ENCODE results near the gene PCMT1. TPM values are rescaled to one million over a fixed set of nuclear protein-coding genes. Genes with fewer than 3 reads are reported as not detected.

Gene PCMT1
- total and polyA plus RNA-seq, 4 donors, result 48.4 to 72.1 (median 53.9) TPM

DNA sequence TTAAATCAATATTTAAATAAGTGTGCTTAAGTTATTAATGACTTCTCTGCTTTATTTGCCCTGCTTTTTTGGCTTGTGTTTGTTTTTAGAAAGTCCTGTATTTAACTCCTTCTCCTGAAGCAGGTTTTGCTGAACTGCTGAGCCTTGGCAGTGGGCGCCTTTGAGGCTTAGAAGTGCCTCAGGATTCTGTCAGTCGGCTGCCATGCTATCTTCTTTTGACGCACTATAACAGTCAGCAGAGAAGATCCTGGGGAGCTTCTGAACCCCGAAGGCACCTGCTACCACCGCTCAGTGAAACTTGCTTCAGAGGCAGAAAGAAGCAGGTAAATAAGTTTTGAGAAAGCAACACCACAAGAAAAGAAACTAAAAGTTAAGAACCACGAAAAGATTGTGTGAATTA, 22.4 kb downstream of the PCMT1 start:
- H3K27me3 ChIP-seq (ENCODE audit: control insufficient read depth in 1 of 2, insufficient read depth in 2 of 2, low read length in 1 of 2), result no peaks in the 10 kb centered on the region
- H3K27ac ChIP-seq (ENCODE audit: low read depth in 1 of 2, low read length in 2 of 2), result no peak overlapping the region
- H3K36me3 ChIP-seq (ENCODE audit: control insufficient read depth in 1 of 2, insufficient read depth in 2 of 2, low read length in 1 of 2), result peaks cover 0 to 2% of the 10 kb centered on the region in 2 donors
- DNase-seq, result no peak
- WGBS, 2 donors, result 93 to 94% methylated on average over 6 of the region's 6 CpGs
- H3K9me3 ChIP-seq (ENCODE audit: control insufficient read depth, low read length), result no peaks in the 10 kb centered on the region
- no peak for ATAC-seq (ENCODE audit: low FRiP score)
- H3K4me1 ChIP-seq (ENCODE audit: control insufficient read depth in 1 of 2, insufficient read depth in 2 of 2, low read length in 2 of 2), result peaks cover 0 to 3% of the 10 kb centered on the region in 2 donors
- no peak overlapping the region for H3K4me3 ChIP-seq (ENCODE audit: low read length in 2 of 2)
- intact Hi-C loops (cut with DNase I), result no loop called here

DNA sequence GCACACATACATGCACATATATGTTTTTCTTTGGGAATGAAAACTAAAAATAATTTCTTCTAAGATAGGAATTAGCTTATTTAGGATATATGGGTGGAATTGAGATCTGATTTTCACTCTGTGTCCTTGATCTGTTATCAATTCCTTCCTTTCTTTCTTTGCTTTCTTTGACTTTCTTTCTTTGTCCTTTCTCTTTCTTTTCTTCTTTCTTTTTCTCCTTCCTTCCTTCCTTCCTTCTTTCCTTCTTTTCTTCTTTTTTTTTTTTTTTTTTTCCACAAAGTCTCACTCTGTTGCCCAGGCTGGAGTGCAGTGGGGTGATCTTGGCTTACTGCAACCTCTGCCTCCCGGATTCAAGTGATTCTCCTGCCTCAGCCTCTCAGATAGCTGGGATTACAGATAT, 28.1 kb downstream of the PCMT1 start:
- no peak for ATAC-seq (ENCODE audit: low FRiP score)
- no peak overlapping the region for H3K4me3 ChIP-seq (ENCODE audit: low read length in 2 of 2)
- 95 to 96% methylated on average over 1 of the region's 1 CpG for WGBS, 2 donors

DNA sequence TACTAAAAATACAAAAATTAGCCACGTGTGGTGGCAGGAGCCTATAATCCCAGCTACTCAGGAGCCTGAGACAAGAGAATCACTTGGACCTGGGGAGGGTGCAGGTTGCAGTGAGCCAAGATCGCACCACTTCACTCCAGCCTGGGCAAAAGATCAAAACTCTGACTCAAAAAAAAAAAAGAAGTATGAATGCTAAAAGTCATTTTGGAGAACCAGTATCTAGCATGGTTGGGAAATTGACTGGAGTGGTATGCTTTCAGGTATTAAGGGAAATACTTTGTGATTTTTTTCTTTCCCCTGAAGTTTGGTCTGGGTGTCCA, 30.1 kb downstream of the PCMT1 start:
- WGBS, 2 donors, result 16% methylated on average over 2 of the region's 2 CpGs
- H3K27ac ChIP-seq (ENCODE audit: low read depth in 1 of 2, low read length in 2 of 2), result no peak overlapping the region
- H3K36me3 ChIP-seq (ENCODE audit: control insufficient read depth in 1 of 2, insufficient read depth in 2 of 2, low read length in 1 of 2), result no peaks in the 10 kb centered on the region
- DNase-seq, result no peak
- ATAC-seq (ENCODE audit: low FRiP score), result no peak
- H3K4me3 ChIP-seq (ENCODE audit: low read length in 2 of 2), result no peak overlapping the region
- intact Hi-C loops (cut with DNase I), result no loop called here
- H3K27me3 ChIP-seq (ENCODE audit: control insufficient read depth in 1 of 2, insufficient read depth in 2 of 2, low read length in 1 of 2), result no peaks in the 10 kb centered on the region
- no peaks in the 10 kb centered on the region for H3K4me1 ChIP-seq (ENCODE audit: control insufficient read depth in 1 of 2, insufficient read depth in 2 of 2, low read length in 2 of 2)
- H3K9me3 ChIP-seq (ENCODE audit: control insufficient read depth, low read length), result no peaks in the 10 kb centered on the region

More for the DNA sequence above, 28.1 kb downstream of the PCMT1 start:
- Histone ChIP-seq H3K9me3 (ENCODE audit: control insufficient read depth, low read length) (no peaks in the 10 kb centered on the region), H3K27me3 (ENCODE audit: control insufficient read depth in 1 of 2, insufficient read depth in 2 of 2, low read length in 1 of 2) (no peaks in the 10 kb centered on the region), H3K4me1 (ENCODE audit: control insufficient read depth in 1 of 2, insufficient read depth in 2 of 2, low read length in 2 of 2) (no peaks in the 10 kb centered on the region), H3K36me3 (ENCODE audit: control insufficient read depth in 1 of 2, insufficient read depth in 2 of 2, low read length in 1 of 2) (no peaks in the 10 kb centered on the region), H3K27ac (ENCODE audit: low read depth in 1 of 2, low read length in 2 of 2) (no peak overlapping the region)
- no peak for DNase-seq
- intact Hi-C loops (cut with DNase I), result no loop called here

DNA sequence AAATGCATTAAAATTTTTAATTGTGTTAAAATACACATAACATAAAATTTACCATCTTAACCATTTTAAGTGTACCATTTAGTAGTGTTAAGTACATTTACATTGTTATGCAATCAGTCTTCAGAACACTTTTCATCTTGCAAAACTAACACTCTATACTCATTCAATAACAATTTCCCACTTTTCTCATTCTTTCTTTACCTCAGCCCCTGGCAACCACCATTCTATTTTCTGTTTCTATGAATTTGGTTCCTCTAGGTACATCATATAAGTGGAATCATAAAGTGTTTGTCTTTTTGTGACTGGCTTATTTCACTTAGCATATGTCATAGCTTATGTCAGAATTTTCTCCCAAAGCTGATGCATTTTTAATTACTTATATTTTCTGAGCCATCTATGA, 32.2 kb downstream of the PCMT1 start:
- H3K27me3 ChIP-seq (ENCODE audit: control insufficient read depth in 1 of 2, insufficient read depth in 2 of 2, low read length in 1 of 2), result no peaks in the 10 kb centered on the region

GRCh38 chr6:149782337-149782736, 32.8 kb downstream of the PCMT1 start:
- ATAC-seq (ENCODE audit: low FRiP score) (no peak), DNase-seq (no peak)
- 90 to 93% methylated on average over 2 of the region's 2 CpGs for WGBS, 2 donors

More for the DNA sequence above, 32.2 kb downstream of the PCMT1 start:
- H3K36me3 ChIP-seq (ENCODE audit: control insufficient read depth in 1 of 2, insufficient read depth in 2 of 2, low read length in 1 of 2), result no peaks in the 10 kb centered on the region
- H3K9me3 ChIP-seq (ENCODE audit: control insufficient read depth, low read length), result no peaks in the 10 kb centered on the region
- no peak overlapping the region for H3K27ac ChIP-seq (ENCODE audit: low read depth in 1 of 2, low read length in 2 of 2)
- H3K4me3 ChIP-seq (ENCODE audit: low read length in 2 of 2), result no peak overlapping the region
- DNase-seq (no peak), ATAC-seq (ENCODE audit: low FRiP score) (no peak)
- intact Hi-C loops (cut with DNase I), result no loop called here
- H3K4me1 ChIP-seq (ENCODE audit: control insufficient read depth in 1 of 2, insufficient read depth in 2 of 2, low read length in 2 of 2), result no peaks in the 10 kb centered on the region

DNA sequence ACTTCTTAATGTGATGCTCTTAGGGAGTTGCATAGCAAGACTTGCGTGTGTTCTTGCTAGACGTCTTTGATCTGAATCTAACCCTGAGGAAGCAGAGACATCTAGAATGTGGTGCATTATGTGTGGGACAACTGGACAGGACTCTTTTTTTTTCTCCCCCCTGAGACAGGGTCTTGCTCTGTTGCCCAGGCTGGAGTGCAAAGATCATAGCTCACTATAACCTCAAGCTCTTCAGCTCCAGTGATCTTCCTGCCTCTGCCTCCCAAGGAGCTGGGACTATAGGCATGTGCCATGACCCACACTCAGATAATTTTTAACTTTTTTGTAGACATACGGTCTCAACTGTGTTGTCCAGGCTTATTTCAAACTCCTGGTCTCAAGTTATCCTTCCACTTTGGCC, 34.0 kb downstream of the PCMT1 start:
- ATAC-seq (ENCODE audit: low FRiP score) (no peak), DNase-seq (no peak)
- Histone ChIP-seq H3K9me3 (ENCODE audit: control insufficient read depth, low read length) (no peaks in the 10 kb centered on the region), H3K4me3 (ENCODE audit: low read length in 2 of 2) (no peak overlapping the region), H3K36me3 (ENCODE audit: control insufficient read depth in 1 of 2, insufficient read depth in 2 of 2, low read length in 1 of 2) (no peaks in the 10 kb centered on the region), H3K27ac (ENCODE audit: low read depth in 1 of 2, low read length in 2 of 2) (no peak overlapping the region), H3K27me3 (ENCODE audit: control insufficient read depth in 1 of 2, insufficient read depth in 2 of 2, low read length in 1 of 2) (no peaks in the 10 kb centered on the region), H3K4me1 (ENCODE audit: control insufficient read depth in 1 of 2, insufficient read depth in 2 of 2, low read length in 2 of 2) (no peaks in the 10 kb centered on the region)
- WGBS, 2 donors, result 89% methylated on average over 3 of the region's 3 CpGs
- intact Hi-C loops (cut with DNase I), result no loop called here

More at GRCh38 chr6:149782337-149782736, 32.8 kb downstream of the PCMT1 start:
- intact Hi-C loops (cut with DNase I), result no loop called here
- Histone ChIP-seq H3K27me3 (ENCODE audit: control insufficient read depth in 1 of 2, insufficient read depth in 2 of 2, low read length in 1 of 2) (no peaks in the 10 kb centered on the region), H3K27ac (ENCODE audit: low read depth in 1 of 2, low read length in 2 of 2) (no peak overlapping the region), H3K36me3 (ENCODE audit: control insufficient read depth in 1 of 2, insufficient read depth in 2 of 2, low read length in 1 of 2) (no peaks in the 10 kb centered on the region), H3K4me3 (ENCODE audit: low read length in 2 of 2) (no peak overlapping the region), H3K4me1 (ENCODE audit: control insufficient read depth in 1 of 2, insufficient read depth in 2 of 2, low read length in 2 of 2) (no peaks in the 10 kb centered on the region), H3K9me3 (ENCODE audit: control insufficient read depth, low read length) (no peaks in the 10 kb centered on the region)

- no peak overlapping the region for H3K4me3 ChIP-seq (ENCODE audit: low read length in 2 of 2)
- ATAC-seq (ENCODE audit: low FRiP score), result no peak
- no peaks in the 10 kb centered on the region for H3K27me3 ChIP-seq (ENCODE audit: control insufficient read depth in 1 of 2, insufficient read depth in 2 of 2, low read length in 1 of 2)
- no peak for DNase-seq
- intact Hi-C loops (cut with DNase I), result no loop called here
- no peaks in the 10 kb centered on the region for H3K9me3 ChIP-seq (ENCODE audit: control insufficient read depth, low read length)
- no peak overlapping the region for H3K27ac ChIP-seq (ENCODE audit: low read depth in 1 of 2, low read length in 2 of 2)
- H3K4me1 ChIP-seq (ENCODE audit: control insufficient read depth in 1 of 2, insufficient read depth in 2 of 2, low read length in 2 of 2), result no peaks in the 10 kb centered on the region
- peaks cover 1 to 4% of the 10 kb centered on the region in 2 donors for H3K36me3 ChIP-seq (ENCODE audit: control insufficient read depth in 1 of 2, insufficient read depth in 2 of 2, low read length in 1 of 2)
- 87 to 91% methylated on average over 4 of the region's 4 CpGs for WGBS, 2 donors
These were observed 56.6 kb downstream of the PCMT1 start for GRCh38 chr6:149806127-149806526.

- intact Hi-C loops (cut with DNase I), result no loop called here
- H3K36me3 ChIP-seq (ENCODE audit: control insufficient read depth in 1 of 2, insufficient read depth in 2 of 2, low read length in 1 of 2), result peaks cover 3 to 4% of the 10 kb centered on the region in 2 donors
- DNase-seq, result no peak
- ATAC-seq (ENCODE audit: low FRiP score), result no peak
- H3K4me1 ChIP-seq (ENCODE audit: control insufficient read depth in 1 of 2, insufficient read depth in 2 of 2, low read length in 2 of 2), result no peaks in the 10 kb centered on the region
- no peaks in the 10 kb centered on the region for H3K9me3 ChIP-seq (ENCODE audit: control insufficient read depth, low read length)
- H3K27ac ChIP-seq (ENCODE audit: low read depth in 1 of 2, low read length in 2 of 2), result no peak overlapping the region
- H3K4me3 ChIP-seq (ENCODE audit: low read length in 2 of 2), result no peak overlapping the region
- H3K27me3 ChIP-seq (ENCODE audit: control insufficient read depth in 1 of 2, insufficient read depth in 2 of 2, low read length in 1 of 2), result no peaks in the 10 kb centered on the region
- 87 to 89% methylated on average over 2 of the region's 2 CpGs for WGBS, 2 donors
These were observed 60.3 kb downstream of the PCMT1 start for GRCh38 chr6:149809798-149810197.

DNA sequence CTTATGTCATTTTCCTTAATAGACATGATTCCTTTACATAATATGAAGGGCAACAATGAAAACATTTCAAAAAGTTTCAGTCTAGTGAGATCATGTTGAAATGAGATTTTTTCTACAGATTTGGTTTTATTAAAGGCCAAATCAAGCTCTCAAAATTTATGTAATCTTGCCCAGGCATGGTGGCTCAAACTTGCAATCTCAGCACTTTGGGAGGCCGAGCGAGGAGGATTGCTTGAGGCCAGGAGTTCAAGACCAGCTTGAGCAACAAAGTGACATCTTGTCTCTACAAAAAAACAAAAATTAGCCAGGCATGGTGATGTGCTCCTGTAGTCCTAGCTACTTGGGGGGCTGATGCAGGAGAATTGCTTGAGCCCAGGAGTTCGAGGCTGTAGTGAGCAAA, 63.8 kb downstream of the PCMT1 start:
- Histone ChIP-seq H3K4me1 (ENCODE audit: control insufficient read depth in 1 of 2, insufficient read depth in 2 of 2, low read length in 2 of 2) (no peaks in the 10 kb centered on the region), H3K4me3 (ENCODE audit: low read length in 2 of 2) (no peak overlapping the region), H3K36me3 (ENCODE audit: control insufficient read depth in 1 of 2, insufficient read depth in 2 of 2, low read length in 1 of 2) (peaks cover 0 to 1% of the 10 kb centered on the region in 2 donors), H3K9me3 (ENCODE audit: control insufficient read depth, low read length) (no peaks in the 10 kb centered on the region), H3K27ac (ENCODE audit: low read depth in 1 of 2, low read length in 2 of 2) (no peak overlapping the region), H3K27me3 (ENCODE audit: control insufficient read depth in 1 of 2, insufficient read depth in 2 of 2, low read length in 1 of 2) (no peaks in the 10 kb centered on the region)
- intact Hi-C loops (cut with DNase I), result no loop called here
- 96 to 99% methylated on average over 3 of the region's 3 CpGs for WGBS, 2 donors
- DNase-seq, result no peak
- no peak for ATAC-seq (ENCODE audit: low FRiP score)

Measured in aorta (tissue), 5 donors.